Ovary (tissue), 3 donors: ENCODE data around the gene CDH11.

Experiments
- CTCF ChIP-seq, 3 donors: fragments of 450-650 bp in 2 of 3; fragments of 200-600 bp in 1 of 3; IDR thresholded peaks; one replicate each; pipeline versions ENCODE4 v1.5.1 to v1.8.0; 2016 to 2022; ENCODE audit warnings: antibody characterized with exemption in 3 of 3, mild to moderate bottlenecking in 1 of 3
- EP300 ChIP-seq: sonication (generic); formaldehyde crosslinking; IDR thresholded peaks from one replicate; pipeline ENCODE4 v1.6.1; 2017; ENCODE audit warnings: antibody characterized with exemption
- POLR2A ChIP-seq: fragments of 450-650 bp; IDR thresholded peaks from one replicate; pipeline ENCODE4 v1.6.1; 2017; ENCODE audit warnings: antibody characterized with exemption, mild to moderate bottlenecking, moderate library complexity
- donor health status: DM: no; HTN: no; CAD: no.

GRCh38 chr16:65111306-65111705 is 10.6 kb downstream of the CDH11 start:
- TF ChIP-seq EP300, result no peak
- no peak for TF ChIP-seq CTCF (IDR thresholded peaks at IDR 0.05)
- no peak for TF ChIP-seq POLR2A
